DOHH2 (cell line): ENCODE measurements around the gene GPX3.

Experiments used
- CTCF ChIP-seq: fragments of 200-600 bp; sonication (generic); IDR thresholded peaks from one replicate; pipeline ENCODE4 v1.5.1; 2014; ENCODE audit warnings: antibody characterized with exemption, mild to moderate bottlenecking, low read depth, low read length; ENCODE audit not compliant: poor library complexity, severe bottlenecking
- EZH2phosphoT487 ChIP-seq: fragments of 200-600 bp; sonication (generic); IDR thresholded peaks from 2 replicates; pipeline ENCODE4 v1.6.1; 2017; ENCODE audit warnings: borderline replicate concordance, mild to moderate bottlenecking, antibody characterized with exemption, low read length, moderate library complexity, mixed read lengths

GRCh38 chr5:151056379-151057325, 36.3 kb downstream of the GPX3 start:
- TF ChIP-seq CTCF (no peak), EZH2phosphoT487 (no peak)
